OCI-LY7 (cell line): ENCODE measurements around the gene HAND1. TPM values are rescaled to one million over a fixed set of nuclear protein-coding genes. Genes with fewer than 3 reads are reported as not detected.

Experiments
- BruUV-seq: library from RNA; stranded (reverse); fragments of 400-500 nt; replicated peaks from 2 replicates; lab custom pipeline; 2021; lab: Mats Ljungman, UMichigan
- CTCF ChIA-PET: fragments of 300-600 bp; sonication (Branson Sonifier 250); formaldehyde crosslinking; loops from one replicate; lab custom pipeline; 2022; ENCODE audit warnings: antibody characterized with exemption; ENCODE audit not compliant: unreplicated experiment; lab: Charles Lee
- POLR2A ChIA-PET: fragments of 300-600 bp; sonication (Branson Sonifier 250); formaldehyde crosslinking; loops from one replicate; lab custom pipeline; 2022; ENCODE audit warnings: antibody characterized with exemption; lab: Charles Lee
- DNase-seq: peaks from one replicate; pipeline ENCODE4 v3.0.0-alpha.2; 2015; ENCODE audit warnings: low spot score
- H2AFZ ChIP-seq: fragments of 200-600 bp; sonication (generic), shearing (Covaris generic); 2 replicates; pipeline ENCODE4 v1.6.1; 2014; ENCODE audit warnings: mild to moderate bottlenecking, antibody characterized with exemption, low read length, moderate library complexity
- H3K27ac ChIP-seq: fragments of 200-600 bp; sonication (generic); 2 replicates; pipeline ENCODE4 v1.5.1; 2014; ENCODE audit warnings: mixed run types, low read depth, mild to moderate bottlenecking, moderate library complexity, low read length, inconsistent platforms; ENCODE audit not compliant: poor library complexity, severe bottlenecking
- H3K36me3 ChIP-seq: fragments of 200-600 bp; sonication (generic); 2 replicates; pipeline ENCODE4 v1.6.1; 2014; ENCODE audit warnings: mild to moderate bottlenecking, antibody characterized with exemption, low read length, moderate library complexity, mixed read lengths; ENCODE audit not compliant: insufficient read depth
- H3K4me1 ChIP-seq: fragments of 200-600 bp; sonication (generic); 2 replicates; pipeline ENCODE4 v1.5.1; 2014; ENCODE audit warnings: mild to moderate bottlenecking, low read length; ENCODE audit not compliant: insufficient read depth, poor library complexity, severe bottlenecking
- H3K4me2 ChIP-seq: fragments of 200-600 bp; sonication (generic); 2 replicates; pipeline ENCODE4 v1.6.1; 2014; ENCODE audit warnings: mild to moderate bottlenecking, low read length
- H3K4me3 ChIP-seq: fragments of 200-600 bp; sonication (generic); 2 replicates; pipeline ENCODE4 v1.5.1; 2014; ENCODE audit warnings: mild to moderate bottlenecking, low read depth, low read length; ENCODE audit not compliant: poor library complexity, severe bottlenecking
- H3K79me2 ChIP-seq: fragments of 200-600 bp; sonication (generic); 2 replicates; pipeline ENCODE4 v1.6.1; 2016; ENCODE audit warnings: low read depth, mild to moderate bottlenecking, low read length, moderate library complexity, mixed read lengths; ENCODE audit not compliant: insufficient read depth
- H3K9me2 ChIP-seq: fragments of 200-600 bp; sonication (generic); 2 replicates; pipeline ENCODE4 v1.6.1; 2016; ENCODE audit warnings: mild to moderate bottlenecking, low read length, mixed read lengths; ENCODE audit not compliant: insufficient read depth
- H3K9me3 ChIP-seq: fragments of 200-600 bp; sonication (generic); 2 replicates; pipeline ENCODE4 v1.6.1; 2014; ENCODE audit warnings: mild to moderate bottlenecking, mixed run types, low read length, mixed read lengths
- H4K20me1 ChIP-seq: fragments of 200-600 bp; sonication (generic); 2 replicates; pipeline ENCODE4 v1.6.1; 2014; ENCODE audit warnings: mild to moderate bottlenecking, antibody characterized with exemption, low read length, moderate library complexity, mixed read lengths; ENCODE audit not compliant: insufficient read depth
- EZH2phosphoT487 ChIP-seq: fragments of 200-600 bp; sonication (generic); IDR thresholded peaks from 2 replicates; pipeline ENCODE4 v1.6.1; 2018; ENCODE audit warnings: low read depth, borderline replicate concordance, mild to moderate bottlenecking, mixed run types, antibody characterized with exemption, low read length, moderate library complexity, mixed read lengths
- intact Hi-C: fragments of 100-400 bp; cut with micrococcal nuclease; formaldehyde crosslinking; loops from one replicate; pipeline ENCODE4 v1.10.0; 2022; ENCODE audit not compliant: unreplicated experiment
- total RNA-seq, 2 experiments: library from RNA; depleted of rRNA in 1 of 2; stranded (reverse); fragments of >200 nt in 1 of 2; shearing (Covaris generic) in 1 of 2; gene quantifications; 2 replicates each; pipeline ENCODE4 v1.2.3, GENCODE V29; 2014 to 2022
- TF ChIP-seq, protein P1 (sequence below): fragments of 200-600 bp; sonication (generic); conservative IDR thresholded peaks from 2 replicates; pipeline ENCODE4 v1.5.1; 2014; ENCODE audit warnings: mild to moderate bottlenecking, antibody characterized with exemption, low read length, moderate library complexity, mixed read lengths

HAND1 gene
- total RNA-seq, 2 experiments from 2014 or later, result not detected

DNA sequence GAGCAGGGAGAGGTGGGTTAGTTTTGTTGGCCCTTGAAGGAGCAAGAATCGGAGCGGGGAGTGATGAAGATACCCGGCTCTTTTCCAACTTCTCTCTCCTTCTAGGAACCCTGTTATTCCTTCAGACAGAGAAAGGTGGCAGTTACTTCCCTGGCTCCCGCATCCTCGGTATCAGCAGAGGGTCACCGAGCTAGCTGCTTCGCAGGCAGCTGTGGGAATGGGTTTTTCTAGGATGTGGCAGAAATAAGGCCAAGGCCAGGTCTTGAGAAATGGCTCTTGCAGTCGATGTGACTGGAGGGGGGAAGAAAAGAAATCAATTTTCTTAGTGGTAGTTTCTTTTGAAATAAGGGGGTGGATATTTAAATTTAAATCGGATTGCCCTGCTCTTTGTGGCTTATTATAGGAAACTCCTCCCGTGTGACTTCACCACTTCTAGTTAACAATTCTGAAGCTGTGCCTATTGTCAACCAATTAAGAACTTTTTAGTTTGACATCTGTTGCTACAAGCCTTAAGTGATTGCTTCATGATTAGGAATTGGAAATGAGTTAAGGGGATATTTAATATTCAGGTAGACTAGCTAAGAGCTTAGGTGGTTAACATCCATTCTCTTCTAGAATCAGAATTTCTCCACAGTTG lies 30.8 kb downstream of the HAND1 start:
- TSS peak; percentile 32 for BruUV-seq
- Histone ChIP-seq H3K9me2 (no peaks in the 10 kb centered on the region), H4K20me1 (peaks cover 30% of the 10 kb centered on the region; the same call in 1 of the 2 replicates), H3K36me3 (peaks cover 27% of the 10 kb centered on the region), H3K4me1 (peaks cover 15% of the 10 kb centered on the region), H3K4me2 (peak overlapping the region; percentile 98), H3K79me2 (peaks cover 26% of the 10 kb centered on the region; the same call in 1 of the 2 replicates), H3K4me3 (peak overlapping the region; percentile 78), H3K27ac (no peak overlapping the region), H2AFZ (no peak overlapping the region), H3K9me3 (no peaks in the 10 kb centered on the region)
- TF ChIP-seq, protein P1, sequence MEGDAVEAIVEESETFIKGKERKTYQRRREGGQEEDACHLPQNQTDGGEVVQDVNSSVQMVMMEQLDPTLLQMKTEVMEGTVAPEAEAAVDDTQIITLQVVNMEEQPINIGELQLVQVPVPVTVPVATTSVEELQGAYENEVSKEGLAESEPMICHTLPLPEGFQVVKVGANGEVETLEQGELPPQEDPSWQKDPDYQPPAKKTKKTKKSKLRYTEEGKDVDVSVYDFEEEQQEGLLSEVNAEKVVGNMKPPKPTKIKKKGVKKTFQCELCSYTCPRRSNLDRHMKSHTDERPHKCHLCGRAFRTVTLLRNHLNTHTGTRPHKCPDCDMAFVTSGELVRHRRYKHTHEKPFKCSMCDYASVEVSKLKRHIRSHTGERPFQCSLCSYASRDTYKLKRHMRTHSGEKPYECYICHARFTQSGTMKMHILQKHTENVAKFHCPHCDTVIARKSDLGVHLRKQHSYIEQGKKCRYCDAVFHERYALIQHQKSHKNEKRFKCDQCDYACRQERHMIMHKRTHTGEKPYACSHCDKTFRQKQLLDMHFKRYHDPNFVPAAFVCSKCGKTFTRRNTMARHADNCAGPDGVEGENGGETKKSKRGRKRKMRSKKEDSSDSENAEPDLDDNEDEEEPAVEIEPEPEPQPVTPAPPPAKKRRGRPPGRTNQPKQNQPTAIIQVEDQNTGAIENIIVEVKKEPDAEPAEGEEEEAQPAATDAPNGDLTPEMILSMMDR, result no peak
- no peak for TF ChIP-seq EZH2phosphoT487
- POLR2A ChIA-PET, result no interaction called here
- peak; percentile 4 for DNase-seq
- intact Hi-C loops, result loop anchor here (5.0 to 10.0 kb wide), 3 partner anchors 308 to 495 kb away; partner anchors contain the start of genes CNOT8, LARP1 and MRPL22
- CTCF ChIA-PET, result no interaction called here

DNA sequence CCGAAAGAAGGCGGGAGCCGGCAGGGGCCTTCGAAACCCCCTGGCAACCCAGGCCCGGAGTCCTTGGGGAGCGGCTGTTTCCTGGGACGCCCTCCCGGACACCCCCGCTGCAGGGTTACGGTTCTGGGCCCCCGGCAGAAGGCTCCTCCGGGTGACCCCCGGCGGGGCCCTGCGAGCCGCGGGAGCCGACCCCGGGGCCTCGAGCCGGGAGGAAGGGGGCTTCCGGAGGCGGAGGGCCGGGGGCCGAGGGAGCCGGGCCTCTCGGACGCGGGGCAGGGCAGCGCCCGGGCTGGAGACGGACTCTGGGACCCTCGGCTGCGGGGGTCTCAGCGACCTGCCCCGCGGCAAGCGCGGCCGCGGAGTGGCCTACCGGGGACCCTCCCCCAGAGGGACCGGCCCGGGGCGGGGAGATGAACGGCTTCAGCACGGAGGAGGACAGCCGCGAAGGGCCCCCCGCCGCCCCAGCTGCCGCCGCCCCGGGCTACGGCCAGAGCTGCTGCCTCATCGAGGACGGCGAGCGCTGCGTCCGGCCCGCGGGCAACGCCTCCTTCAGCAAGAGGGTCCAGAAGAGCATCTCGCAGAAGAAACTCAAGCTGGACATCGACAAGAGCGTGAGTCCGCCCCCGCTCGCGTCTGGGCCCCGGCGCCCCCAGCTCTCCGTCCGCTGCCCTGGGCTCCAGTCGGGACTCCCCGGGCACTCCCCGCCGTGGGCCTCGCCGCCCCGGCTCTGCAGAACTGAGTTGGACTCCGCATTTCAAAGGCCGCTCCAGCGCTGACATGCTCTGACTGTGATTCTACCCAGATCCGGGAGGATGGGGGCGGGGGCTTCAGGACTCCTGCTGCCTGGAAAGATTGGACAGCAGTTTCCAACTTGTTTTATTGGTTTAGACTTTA lies 31.6 kb downstream of the HAND1 start:
- H3K79me2 ChIP-seq, result peaks cover 26% of the 10 kb centered on the region; the same call in 1 of the 2 replicates
- no peak overlapping the region for H3K27ac ChIP-seq
- intact Hi-C loops, result loop anchor here (5.0 to 10.0 kb wide), 3 partner anchors 308 to 496 kb away; partner anchors contain the start of genes CNOT8, LARP1 and MRPL22
- BruUV-seq, result no TSS peak
- peak; percentile 25 for DNase-seq
- H3K4me3 ChIP-seq, result peak overlapping the region; percentile 78
- H3K4me2 ChIP-seq, result peak overlapping the region; percentile 98
- peak overlapping the region; percentile 48 for H2AFZ ChIP-seq
- H3K4me1 ChIP-seq, result peaks cover 15% of the 10 kb centered on the region
- no peaks in the 10 kb centered on the region for H3K9me3 ChIP-seq
- H3K36me3 ChIP-seq, result peaks cover 27% of the 10 kb centered on the region
- peaks cover 30% of the 10 kb centered on the region; the same call in 1 of the 2 replicates for H4K20me1 ChIP-seq
- no peaks in the 10 kb centered on the region for H3K9me2 ChIP-seq
- ChIA-PET CTCF (no interaction called here), POLR2A (no interaction called here)
- no peak for TF ChIP-seq EZH2phosphoT487
- TF ChIP-seq, protein P1, result no peak
